ENCODE measurements around the gene TMEM178B.

Gene TMEM178B

DNA sequence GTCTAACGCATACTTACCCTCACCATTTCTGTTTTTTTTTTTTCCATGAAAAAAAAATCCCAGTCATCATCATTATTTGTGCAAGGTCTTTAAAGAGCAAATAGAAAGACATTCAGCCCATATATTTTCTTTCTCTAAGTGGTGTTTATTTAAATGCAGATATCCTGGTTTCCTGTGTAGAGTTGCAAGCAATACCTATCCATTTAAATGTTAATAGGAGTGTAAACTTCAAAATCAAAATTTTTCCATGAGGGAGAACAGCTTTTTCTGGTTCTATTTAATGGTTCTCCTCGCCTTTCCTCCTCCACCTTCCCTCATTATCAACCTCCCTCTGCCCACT lies 357.2 kb downstream of the TMEM178B start:
- DNase-seq (ENCODE audit: low spot score), result no peak

DNA sequence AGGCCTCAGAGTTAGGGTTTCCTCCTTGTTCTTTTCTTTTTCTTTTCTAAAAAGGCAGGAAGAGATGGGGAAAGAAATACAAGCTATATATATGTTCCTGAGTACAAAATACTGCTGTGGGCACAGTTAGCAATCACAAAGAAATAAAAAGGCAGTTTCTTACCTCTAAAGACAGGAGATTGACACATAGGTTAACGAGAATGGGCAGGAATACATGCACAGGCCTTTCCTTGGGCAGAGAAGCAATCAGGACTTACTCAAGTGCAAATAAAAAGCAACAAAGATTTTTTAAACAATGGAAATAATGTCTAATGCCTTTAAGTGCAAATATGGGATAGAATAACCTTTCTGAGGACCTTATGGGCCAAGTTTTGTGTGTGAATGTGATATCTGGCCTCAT lies 357.8 kb downstream of the TMEM178B start:
- no peak for DNase-seq (ENCODE audit: low spot score)

DNA sequence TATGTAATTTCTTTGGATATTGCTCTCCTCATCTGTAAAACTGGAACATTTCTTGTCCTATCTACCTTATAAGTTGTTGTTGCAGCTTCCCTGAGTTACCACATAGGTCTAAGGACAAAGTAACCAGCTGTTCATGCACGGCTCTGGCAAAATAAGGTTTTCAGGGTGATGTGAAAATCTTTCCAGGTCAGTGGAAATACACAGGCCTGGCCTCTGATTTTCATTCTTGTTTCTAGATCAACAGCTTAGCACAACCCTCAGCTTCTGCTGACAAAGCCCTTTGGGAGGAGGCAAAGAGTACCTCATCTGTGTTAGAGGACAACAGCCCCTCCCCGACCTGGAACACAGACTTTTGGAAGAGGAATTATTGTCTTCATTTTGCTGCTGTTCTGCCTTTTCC lies 359.8 kb downstream of the TMEM178B start:
- no peak for DNase-seq (ENCODE audit: low spot score)

DNA sequence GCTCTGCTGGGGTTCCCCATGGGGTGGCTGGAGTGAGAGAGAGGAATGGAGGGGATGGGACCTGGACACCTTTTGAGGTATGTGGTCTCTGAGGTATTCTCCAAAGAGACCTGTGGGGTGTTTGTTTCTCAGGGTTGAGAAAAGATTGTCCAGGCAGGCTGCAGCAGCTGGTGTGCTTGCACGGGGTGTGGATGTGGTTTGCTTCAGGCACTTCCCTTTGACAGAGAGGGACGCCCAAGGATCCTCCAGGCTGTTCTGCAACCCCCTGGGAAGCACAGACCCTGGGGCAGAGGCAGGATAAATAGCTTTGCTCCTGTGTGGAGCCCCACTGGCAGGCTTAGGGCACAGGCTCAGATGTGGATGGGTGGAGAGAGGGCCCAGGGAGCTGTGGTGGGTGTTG lies 362.3 kb downstream of the TMEM178B start:
- no peak for DNase-seq (ENCODE audit: low spot score)

DNA sequence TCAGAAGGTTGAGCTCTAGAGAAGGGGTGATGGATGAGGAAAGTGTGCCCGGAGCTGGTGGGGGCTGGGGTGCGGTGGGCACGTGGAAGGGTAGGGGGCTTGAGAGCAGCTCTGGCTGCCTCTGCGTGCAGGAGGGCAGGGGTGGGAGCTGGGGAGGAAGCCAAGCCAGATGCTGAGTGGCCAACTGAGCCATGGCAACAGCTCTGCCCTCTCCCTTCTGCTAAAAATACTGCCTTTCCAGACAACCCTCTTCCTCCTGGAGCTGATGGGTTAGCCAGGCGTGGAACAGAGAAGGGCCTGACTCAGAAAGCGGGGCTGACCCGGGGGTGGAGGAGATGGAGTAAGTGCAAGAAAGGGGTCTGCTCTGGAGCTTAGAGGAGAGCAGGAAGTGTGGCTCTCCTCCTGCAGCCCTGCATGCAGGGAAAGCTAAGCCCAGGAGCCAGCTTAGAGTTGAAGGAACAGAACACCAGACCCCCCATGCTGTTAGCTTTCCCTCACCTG lies 362.8 kb downstream of the TMEM178B start:
- DNase-seq (ENCODE audit: low spot score), result no peak

DNA sequence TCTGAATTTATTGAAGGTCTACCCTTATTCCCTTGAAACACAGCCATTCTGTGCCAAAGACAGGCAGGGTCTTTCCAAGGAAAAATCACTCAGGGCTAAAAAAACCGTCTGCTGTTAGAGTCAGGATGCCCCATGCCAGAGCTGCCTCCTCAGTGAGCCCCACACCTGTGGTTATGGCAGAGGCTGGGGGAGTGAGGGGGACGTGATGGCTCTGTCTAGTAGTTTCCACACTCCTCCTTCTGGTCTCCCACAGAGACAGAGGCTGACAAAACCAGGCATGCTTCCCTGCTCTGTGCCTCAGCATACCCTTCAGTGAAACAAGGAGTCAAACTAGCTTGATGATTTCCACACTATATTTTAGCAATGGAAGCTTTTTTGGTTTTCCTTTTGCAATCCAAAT lies 365.3 kb downstream of the TMEM178B start:
- DNase-seq (ENCODE audit: low spot score), result no peak

DNA sequence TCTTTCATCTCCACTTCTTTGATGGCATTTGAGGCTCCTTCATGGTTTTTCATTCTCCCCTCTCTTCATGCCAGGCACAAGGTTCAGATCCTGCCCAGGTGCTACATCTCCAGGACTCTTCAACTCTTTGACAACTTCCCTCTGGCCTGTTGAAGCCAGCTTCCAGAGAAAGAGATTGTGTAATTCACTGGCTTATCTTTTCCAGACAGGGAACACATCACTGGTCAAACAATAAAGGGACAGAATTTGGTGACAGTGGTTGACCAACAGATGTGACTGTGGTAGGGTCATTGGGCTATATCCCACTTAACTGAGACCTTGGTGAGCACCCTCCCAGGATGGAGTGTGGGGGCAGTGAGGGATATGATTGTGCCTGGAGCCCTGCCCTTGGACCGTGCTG lies 365.9 kb downstream of the TMEM178B start:
- no peak for DNase-seq (ENCODE audit: low spot score)

DNA sequence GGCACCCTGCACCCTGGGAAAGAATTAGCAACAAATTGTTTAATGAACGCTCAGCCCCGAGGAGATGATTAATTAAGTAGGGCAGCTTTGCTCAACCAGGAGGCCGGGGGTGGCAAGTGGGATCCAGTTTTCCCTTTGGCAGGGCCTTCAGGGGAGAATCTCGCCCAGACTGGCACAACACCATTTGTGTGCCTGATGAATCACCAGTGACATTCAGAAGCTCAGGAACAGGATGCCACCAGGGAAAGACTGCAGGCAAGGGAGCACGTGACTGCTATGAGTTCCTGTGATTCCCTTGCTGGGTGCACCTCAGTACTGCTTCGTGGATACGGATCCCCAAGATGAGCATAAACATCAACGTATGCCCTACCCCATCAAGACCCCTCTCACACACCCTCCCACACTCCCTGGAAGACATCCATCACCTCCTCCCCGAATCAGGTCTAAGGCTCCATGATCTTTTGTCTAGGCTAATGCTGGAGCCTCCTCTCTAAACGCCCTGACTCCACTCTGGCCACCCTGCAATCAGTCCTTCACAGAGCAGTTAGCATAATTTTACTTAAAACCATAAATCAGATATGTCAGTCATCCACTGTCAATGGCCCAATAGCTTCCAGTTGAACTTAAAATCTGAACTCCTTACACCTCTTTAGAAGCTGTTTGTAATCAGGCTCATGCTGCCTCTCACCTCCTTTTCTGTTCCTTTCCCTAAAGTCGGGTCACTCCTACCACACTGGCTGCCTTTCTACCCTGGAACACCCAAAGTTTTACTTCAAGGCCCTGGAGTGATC lies 368.2 kb downstream of the TMEM178B start:
- DNase-seq (ENCODE audit: low spot score), result peak; percentile 11

DNA sequence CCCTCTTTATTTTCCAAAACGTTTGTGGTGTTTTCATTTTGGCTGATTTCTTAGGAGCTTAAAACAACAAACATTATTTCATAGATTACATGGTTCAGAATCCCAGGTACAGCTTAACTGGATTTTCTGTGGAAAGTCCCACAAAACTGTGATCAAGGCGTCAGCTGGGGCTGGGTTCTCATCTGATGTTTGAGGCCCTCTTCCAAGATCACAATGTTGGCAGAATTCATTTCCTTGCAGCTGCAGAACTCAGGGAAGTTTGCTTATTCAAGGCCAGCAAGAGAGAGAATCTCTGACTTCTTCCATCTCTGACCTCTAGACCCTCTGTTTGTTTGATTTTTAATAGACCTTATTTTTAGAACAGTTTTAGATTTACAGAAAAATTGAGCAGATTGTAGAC lies 368.9 kb downstream of the TMEM178B start:
- DNase-seq (ENCODE audit: low spot score), result no peak

DNA sequence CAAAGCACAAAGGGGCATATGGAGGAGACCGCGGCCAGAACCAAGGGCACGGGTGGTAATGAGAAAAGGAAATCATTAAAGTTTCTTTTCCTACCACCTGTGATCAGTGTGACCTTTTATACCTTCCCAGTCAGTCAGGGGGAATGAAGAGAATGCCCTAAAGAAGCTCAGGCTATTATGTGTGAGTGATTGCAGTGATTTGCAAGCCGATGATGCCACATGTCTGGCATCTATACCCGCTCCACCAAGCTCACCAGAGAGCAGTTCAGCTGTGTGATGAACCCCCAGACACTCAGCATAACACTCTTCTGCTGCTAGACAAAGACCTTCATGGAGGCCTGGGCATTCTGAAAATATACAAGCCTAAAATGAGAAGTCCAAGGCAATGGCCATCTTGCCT lies 371.1 kb downstream of the TMEM178B start:
- no peak for DNase-seq (ENCODE audit: low spot score)

DNA sequence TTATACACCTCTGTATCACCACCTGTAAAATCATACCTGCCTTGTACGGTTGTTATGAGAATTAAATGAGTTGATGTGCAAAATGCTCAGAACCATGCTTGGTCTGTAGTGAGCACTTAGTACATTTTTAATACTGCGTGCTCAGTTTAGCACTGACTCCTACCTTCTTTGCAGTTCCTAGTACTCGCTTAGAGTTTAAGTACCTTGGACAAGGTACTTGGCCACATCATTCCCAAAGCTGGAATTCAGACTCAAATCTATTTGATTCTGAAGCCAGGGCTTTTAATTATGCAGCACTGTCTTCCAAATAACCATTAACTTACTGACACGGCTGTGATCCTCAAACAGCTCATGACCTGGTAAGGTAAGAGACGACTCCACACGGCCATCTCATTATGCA lies 377.4 kb downstream of the TMEM178B start:
- DNase-seq (ENCODE audit: low spot score), result no peak

DNA sequence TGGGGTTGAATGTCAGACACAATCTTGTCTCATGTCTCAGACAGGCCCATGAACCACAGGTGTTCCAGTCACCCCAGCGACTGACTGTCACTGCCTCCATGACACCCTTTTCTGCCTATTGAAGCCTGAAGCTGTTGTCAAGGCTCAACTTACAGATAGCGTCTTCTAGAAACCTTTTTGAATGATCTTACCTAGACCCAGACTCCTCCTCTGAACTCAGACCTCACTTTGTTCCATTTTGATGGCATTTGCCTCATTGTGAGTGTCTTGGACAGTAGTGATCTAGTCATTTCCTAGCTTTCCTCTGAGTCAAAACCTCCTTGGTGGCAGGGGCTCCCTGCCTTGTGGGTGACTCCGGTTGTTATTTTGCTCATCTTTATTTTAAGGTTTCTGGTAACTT lies 379.0 kb downstream of the TMEM178B start:
- no peak for DNase-seq (ENCODE audit: low spot score)

DNA sequence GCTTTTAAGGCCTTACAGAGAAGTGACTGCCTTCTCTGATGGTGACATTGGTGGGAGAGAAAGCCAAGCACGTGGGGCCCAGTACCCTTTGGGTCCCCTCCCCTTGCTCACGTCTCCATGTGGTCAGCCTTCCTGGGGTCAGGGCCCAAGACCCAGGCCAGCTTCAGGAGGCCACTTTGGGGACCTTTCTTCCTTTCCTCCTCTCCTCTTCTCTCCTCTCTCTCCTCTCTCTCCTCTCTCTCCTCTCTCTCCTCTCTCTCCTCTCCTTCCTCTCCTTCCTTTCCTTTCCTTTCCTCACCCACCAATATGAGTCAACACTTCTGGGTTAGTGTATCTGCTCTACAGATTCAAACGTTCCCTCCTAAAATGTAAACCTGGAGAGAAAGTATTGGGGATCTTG lies 380.5 kb downstream of the TMEM178B start:
- DNase-seq (ENCODE audit: low spot score), result no peak

DNA sequence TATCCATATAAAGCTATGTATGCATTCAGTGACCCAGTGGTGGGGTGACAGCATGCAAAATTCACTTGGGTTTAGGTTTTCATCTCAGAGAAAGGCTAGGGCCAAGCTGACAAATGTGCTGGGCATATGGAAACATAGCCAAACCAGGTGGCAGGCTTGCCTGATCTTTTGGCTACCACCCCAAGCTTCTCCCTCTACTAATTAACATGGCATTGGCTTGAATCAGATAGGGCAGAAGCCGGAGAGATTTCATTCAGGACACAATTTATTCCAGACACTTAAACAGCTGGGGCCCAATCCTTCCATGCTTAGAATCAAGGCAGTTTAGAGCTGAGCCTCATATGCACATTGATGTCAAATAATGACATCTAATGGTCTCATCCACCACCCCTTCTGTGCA lies 381.9 kb downstream of the TMEM178B start:
- DNase-seq (ENCODE audit: low spot score), result no peak

DNA sequence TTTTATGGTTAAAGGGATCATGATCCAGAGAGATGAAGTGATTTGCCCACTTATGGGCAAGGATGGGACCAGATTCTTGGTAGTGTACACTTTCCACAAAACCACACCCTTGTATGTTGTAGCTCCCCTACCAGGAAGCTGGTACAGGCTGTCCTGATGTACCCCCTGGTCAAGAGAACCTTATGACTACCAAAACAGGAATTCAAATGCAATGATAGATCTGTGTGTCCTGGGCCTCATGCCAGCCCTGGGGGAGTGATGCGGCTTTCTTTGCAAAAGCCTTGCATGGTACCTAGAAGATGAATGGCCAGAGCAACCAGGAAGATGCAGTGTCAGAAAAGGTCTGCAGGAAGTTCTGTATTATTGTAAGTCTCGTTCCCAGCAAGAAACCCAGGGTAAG lies 382.4 kb downstream of the TMEM178B start:
- DNase-seq (ENCODE audit: low spot score), result no peak

DNA sequence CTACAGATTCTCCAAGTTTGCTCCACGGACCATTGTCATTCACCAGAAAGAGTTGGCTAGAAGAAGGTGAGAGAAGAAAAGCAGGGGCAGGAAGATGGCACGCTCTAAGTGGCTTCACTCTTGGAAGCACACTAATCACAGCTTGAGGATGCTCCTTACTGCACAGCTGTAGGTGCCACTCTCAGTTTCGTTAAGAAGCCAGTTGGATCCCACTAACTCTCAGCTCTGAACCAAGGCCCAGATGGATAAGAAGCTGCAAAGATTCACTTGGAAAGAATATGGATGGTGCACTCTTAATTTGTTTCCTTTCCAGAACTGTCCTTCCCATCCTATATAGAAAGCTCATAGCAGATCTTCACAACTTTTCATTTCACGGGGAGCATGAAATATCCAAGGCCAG lies 382.8 kb downstream of the TMEM178B start:
- DNase-seq (ENCODE audit: low spot score), result no peak

DNA sequence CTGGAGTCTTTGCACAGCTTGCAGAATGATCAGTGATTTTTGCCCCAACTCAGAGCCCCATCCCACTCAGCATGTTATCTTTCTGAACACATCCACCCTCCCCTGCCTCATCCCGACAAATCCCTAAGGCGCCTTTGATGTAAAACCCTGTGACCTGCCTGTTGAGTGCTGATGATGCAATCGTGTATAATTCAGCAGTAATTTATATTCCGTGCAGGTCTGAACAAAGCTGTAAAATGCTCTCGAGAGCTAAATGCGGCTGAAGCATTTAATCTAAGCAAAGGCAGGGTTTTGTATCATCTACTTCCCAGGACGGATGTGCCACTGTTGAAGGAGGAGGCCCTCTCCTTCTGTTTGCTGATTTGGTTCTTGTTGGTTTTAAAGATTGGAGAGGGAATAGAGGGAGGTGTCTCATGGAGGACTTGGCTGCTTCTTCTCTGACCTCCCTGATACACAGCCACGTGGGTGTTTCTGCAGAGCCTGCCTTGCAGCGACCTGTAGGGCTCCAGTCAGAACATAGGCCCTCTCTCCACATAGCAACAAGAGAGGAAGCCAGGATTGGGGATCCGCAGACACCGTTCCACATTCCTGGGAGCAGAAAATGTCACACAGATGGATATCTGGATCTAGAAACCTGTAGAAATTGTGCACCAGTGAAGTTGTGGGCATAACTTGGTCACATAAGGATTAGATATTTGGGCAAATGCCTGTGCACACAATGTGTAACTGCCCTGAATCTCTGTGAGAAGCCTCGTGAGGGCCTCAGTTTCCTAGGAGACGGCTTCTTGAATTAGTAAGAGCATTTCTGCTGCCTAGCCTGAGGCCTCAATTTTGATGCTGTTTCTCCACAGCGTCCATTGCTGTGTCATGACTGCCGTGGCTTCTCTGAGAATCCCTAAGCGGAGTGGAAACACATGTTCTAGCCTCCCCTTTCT lies 387.2 kb downstream of the TMEM178B start:
- DNase-seq (ENCODE audit: low spot score), result peak; percentile 26

DNA sequence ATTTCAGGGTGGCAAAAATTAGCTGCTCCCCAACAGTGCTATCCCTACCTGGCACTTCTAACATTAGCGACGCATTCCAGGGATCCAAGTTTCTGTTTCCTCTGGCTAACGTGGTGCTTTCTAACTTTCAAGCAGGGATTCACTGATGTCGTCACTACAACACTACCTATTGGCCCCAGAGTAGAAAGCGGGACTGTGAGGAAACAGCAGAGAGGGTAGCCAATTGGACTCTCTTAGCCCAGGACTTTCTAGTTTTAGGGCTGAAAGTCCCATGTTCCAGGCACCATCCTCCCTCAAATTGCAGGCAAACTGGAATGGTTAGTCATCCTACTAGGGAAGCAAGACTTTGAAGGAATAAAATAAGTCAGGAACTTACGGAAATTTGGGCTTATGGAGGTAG lies 388.1 kb downstream of the TMEM178B start:
- no peak for DNase-seq (ENCODE audit: low spot score)

DNA sequence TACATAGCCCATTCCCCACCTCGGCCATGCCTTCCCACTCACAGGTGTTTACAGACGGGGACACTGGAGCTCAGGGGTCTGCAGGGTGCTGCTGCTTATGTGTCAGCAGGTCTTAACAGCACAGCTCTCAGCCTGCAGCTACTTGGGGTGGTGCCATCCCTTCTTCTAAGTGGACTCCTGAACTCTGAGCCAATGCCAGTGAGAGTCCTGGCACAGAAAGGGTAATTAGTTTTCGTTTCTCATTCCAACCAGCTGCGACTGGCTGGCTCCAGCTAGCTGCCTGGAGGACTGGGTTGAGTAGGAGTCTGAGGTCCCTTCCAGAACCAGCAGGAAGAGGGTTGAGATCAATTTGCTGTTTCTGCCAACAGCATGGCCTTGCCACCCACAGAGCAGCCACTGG lies 389.1 kb downstream of the TMEM178B start:
- no peak for DNase-seq (ENCODE audit: low spot score)

DNA sequence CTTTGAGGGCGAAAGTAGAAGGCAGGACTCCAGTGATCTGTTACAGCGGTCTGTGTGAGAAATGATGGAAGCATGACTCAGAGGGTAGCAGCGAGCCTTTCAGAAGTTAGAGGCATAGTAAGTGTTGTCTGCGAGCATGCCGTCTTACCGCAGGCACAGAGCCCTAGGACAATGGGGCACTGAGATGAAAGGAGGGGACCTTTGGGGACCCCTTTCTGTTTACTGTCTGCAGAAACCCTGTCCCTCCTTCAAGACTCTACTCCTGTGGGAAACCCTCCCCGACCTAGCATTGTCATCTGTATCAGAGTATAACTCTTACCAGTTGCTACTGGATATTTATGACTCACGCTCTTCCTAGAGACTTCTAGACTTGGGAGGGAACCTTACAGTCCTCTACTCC lies 390.1 kb downstream of the TMEM178B start:
- no peak for DNase-seq (ENCODE audit: low spot score)

DNA sequence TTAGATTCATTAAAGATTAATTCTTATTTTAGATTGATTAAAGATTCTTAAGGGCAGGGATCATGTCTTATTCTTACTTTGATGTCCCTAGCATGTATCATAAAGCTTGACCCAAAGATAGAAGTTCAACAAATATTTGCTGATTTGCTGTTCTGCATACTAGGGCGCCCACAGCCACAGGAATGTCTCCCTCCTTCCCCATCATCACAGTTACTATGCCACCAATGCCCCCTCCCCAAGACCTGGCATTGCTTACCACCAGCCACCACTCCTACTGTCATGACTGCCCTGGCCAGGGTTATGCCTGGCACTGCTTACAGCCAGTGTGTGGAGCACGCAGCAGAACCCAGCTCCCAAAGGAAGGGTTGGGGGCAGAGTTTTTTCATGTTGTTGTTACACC lies 390.7 kb downstream of the TMEM178B start:
- no peak for DNase-seq (ENCODE audit: low spot score)

DNA sequence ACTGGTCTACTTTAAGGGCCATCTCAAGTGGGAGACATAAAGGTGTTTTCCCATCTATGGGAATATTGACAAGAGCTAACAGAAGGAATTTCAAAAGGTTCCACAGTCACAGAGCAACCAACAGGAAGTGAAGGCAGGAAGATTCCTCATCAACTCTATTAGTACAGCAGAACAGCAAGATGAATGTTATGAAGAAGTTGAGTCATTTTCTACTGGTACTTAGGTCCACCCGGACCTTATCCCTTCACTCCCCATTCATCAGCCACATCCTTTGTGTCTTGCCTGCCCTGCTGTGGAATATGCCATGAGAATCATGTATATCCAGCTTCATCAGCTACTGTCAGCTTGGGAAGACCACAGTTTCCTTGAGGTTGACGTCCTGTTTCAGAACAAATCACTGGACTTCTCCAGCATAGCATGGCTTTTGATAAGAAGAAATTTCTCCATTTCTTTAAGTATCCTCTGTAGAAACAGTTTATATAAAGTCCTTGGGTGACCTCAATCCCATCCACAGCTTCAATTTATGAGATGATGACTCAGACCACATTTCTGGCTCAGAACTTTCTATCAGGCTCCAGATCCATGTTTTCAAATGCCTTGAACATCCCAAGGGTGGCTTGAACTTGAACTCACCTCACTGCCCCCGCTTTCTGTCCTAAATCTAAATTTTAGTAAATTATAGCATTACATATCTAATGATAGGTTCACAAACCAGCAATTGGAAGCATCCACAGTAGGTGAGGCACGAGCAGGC lies 392.5 kb downstream of the TMEM178B start:
- no peak for DNase-seq (ENCODE audit: low spot score)

DNA sequence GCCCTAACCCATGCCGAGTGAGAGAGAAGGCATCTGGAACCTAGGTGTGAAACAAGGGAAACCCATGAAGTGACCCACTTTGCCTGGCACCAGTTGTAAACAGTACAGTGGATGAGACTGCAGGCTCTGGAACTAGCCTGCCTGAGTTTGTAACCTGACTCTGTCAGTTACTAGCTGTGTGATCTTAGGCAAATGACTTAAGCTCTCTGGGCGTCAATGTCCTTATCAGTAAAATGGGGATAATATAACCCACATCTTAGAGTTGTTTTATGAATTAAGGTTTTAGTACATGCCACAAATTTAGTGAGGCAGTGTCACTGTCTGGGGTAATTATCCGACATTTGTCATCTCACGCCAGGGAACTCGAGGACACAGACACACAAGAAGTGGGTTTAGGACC lies 394.5 kb downstream of the TMEM178B start:
- DNase-seq (ENCODE audit: low spot score), result no peak
